ENCODE data around the gene HSD17B10.

GRCh38 chrX:53458082-53458481, 23.9 kb upstream of the HSD17B10 start:
- peak; percentile 30 to 43 for TF ChIP-seq CTCF (conservative IDR thresholded peaks at IDR 0.05 in 1 of 2, IDR thresholded peaks at IDR 0.05 in 1 of 2; ENCODE audit: extremely low read depth in 1 of 2, insufficient read depth in 1 of 2, low read depth in 1 of 2, low read length in 2 of 2)
- TF ChIP-seq EZH2 (IDR thresholded peaks at IDR 0.05; ENCODE audit: borderline replicate concordance, low read length) = no peak

Measured in mammary epithelial cell (primary cell).